Fibroblast of skin of right biceps (primary cell): ENCODE results near the gene FRMD8.
A peak's percentile ranks its signal among the peaks of the same experiment; 100 is the strongest.

Experiments
- DNase-seq: peaks from one replicate; pipeline ENCODE4 v3.0.0-alpha.2; 2013

FRMD8 gene

DNA sequence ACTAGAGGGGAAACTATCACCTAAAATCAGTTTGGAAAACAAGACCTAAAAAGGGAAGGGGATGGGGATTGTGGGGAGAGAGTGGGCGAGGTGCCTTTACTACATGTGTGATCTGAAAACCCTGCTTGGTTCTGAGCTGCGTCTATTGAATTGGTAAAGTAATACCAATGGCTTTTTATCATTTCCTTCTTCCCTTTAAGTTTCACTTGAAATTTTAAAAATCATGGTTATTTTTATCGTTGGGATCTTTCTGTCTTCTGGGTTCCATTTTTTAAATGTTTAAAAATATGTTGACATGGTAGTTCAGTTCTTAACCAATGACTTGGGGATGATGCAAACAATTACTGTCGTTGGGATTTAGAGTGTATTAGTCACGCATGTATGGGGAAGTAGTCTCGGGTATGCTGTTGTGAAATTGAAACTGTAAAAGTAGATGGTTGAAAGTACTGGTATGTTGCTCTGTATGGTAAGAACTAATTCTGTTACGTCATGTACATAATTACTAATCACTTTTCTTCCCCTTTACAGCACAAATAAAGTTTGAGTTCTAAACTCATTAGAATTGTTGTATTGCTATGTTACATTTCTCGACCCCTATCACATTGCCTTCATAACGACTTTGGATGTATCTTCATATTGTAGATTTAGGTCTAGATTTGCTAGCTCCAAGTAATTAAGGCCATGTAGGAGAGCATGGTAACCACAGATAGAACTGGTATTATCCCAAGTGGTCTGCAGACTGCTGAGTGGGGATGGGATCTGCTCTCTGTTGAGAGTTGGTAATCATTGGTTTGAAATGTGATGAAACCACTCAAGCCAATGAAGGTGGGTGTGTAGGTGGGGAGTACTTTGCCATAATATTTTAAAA lies 39.8 kb downstream of the FRMD8 start:
- peak; percentile 92 for DNase-seq

DNA sequence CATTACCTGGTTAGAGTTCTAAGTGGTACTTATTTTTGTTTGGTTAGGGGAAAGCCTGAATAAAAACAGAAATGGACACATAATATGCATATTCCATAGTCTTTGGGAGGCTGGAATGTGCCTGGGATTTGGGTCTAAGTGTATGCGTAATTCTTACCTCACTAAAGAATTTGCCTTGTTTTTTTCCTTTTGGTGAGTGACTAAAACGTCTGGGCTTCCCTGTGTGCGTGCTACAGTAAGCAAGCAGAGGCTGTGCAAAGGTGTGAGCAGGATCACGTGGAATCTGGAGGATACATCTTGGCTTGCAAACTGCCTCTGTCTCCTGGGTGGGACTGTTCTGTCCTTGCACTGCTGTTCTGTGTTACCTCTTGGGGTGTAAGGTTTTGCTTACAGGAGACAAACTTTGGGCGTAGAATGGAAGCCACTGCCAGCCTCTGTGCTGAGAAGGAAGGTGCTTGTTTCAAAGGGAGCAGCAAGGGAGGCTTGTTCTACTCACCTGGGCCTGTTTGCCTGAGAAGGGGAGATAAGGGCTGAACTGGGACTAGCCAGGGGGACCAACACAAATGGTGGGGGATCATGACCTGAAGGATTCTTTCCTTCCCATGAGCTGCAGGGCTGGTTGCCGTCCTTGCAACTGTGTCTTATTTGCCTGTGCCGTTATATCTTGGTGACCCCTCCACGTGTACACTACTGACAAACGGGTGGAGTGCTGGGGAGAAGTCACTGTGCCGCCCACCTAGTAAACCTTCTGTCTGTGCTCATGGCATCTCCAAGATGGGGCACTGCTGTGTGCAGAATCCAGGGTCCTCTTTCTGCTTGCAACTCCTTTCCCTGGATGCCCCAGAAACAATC lies 40.6 kb downstream of the FRMD8 start:
- peak; percentile 69 for DNase-seq

DNA sequence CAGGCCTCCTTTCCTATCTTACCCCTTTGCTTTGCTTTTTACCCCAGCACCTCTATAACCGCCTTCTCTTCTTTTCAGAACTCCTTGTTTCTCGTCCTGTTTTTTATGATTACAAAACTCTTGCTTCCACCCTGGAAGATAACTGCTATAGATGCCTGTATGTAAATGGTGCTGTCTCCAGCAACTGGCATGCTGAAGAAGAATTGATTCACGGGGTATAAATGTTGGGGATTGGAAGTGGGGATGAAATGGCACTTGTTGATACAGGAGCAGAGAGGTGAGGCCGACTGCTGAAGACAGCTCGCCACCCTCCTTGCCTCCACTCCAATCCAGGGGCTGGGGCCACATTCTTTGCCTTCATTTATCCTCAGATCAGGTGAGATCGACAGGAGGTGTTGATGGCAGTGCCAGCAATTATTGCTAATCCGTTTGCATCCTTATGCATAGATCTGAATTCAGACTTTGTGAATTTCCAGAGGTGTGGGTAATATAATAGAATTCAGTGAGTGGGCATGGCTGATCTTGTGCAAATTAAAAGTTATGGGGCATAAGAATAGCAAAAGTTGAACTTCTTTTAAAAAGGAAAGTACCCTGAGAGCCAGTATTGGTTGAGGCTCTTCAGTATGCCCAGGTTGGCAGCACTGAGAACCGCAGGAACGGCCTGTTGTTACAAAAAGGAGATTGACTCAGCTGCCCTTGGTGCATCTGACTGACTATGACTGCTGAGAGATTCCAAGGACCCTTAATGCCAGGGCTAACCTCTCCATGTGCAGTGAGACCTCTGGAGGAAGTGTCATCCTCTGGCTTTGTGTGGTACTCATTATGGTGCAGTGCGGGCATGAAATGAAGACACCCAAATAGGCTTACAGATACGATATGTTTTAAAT lies 41.5 kb downstream of the FRMD8 start:
- DNase-seq: peak; percentile 64

DNA sequence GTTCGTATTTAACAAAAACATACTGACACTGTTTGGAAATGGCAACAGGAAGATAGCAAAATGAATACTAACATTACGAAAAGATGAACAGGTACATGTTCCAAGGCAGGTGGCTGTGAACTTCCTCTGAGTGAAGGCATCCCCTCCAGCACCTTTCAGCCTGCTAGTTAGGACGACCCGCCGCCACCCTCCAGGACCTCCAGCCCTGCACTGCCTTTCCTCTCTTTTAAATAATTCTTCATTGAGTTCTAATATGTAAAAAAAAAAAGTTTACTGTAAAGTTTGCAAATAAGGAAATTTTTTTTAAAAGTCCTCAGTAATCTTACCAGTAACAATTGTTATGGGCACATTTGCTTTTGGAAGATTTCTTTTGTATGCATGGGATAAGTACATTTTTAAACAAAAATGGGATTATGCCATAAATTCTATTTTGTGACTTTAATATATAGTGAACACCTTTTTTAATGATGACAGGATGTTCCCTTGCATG lies 42.2 kb downstream of the FRMD8 start:
- no peak for DNase-seq

GRCh38 chr11:65429068-65429681 lies 42.7 kb downstream of the FRMD8 start:
- peak; percentile 71 for DNase-seq

DNA sequence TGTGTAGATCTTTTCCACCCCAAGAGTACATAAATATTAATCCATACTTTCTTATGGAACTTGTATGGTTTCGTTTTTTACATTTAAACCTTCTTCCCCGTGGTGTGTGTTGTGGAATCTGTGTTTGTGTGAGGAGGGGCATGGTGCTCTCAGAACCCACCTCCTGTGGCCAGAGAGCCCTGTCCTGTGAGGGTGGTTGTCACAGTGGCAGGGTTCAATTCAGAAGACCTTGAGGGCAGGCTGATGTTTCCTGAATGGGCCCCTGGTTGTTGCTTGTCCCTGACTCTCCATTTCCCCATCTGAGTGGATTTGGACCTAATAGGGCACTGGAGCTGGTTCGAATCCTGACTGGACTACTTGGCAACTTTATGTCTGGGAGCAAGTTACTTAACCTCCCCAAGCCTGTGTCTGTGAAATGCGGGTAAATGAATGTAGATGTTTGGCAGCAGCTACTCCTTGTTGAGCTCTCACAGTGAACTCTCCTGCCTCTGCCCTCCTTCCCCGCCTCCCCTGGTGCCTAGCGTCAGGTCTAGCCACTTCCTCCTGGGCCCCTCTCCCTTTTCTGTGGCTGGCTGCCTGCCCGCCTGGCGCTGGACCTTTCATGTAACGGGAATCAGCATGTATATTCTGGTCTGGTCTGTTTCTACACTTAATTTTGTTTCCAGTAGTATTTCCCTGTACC lies 43.4 kb downstream of the FRMD8 start:
- peak; percentile 67 for DNase-seq

GRCh38 chr11:65430406-65431217 lies 44.2 kb downstream of the FRMD8 start:
- no peak for DNase-seq

- DNase-seq: peak; percentile 12
Observed at GRCh38 chr11:65431451-65432099, 45.1 kb downstream of the FRMD8 start.

DNA sequence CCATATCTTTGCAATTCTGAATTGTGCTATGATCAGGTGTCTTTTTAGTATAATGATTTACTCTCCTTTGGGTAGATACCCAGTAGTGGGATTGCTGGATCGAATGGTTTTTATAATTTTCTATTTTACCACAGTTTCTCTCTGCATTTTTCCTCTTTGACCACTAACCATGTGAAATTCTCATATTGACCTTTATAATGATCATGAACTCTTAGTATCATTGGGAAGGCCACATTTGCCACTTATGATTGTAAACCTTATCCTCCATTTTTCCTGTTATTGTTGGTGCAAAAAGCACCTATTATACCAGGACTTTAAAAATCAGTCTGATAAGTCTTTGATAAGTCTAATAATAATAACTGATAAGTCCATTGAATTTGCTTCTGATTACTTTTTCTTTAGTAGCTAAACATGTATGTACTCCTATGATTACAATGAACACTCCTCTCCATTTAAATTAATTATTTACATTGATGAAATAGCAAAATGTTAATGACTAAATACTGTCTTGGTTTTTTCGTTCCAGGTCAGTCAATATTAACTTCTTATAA lies 45.7 kb downstream of the FRMD8 start:
- DNase-seq: no peak

DNA sequence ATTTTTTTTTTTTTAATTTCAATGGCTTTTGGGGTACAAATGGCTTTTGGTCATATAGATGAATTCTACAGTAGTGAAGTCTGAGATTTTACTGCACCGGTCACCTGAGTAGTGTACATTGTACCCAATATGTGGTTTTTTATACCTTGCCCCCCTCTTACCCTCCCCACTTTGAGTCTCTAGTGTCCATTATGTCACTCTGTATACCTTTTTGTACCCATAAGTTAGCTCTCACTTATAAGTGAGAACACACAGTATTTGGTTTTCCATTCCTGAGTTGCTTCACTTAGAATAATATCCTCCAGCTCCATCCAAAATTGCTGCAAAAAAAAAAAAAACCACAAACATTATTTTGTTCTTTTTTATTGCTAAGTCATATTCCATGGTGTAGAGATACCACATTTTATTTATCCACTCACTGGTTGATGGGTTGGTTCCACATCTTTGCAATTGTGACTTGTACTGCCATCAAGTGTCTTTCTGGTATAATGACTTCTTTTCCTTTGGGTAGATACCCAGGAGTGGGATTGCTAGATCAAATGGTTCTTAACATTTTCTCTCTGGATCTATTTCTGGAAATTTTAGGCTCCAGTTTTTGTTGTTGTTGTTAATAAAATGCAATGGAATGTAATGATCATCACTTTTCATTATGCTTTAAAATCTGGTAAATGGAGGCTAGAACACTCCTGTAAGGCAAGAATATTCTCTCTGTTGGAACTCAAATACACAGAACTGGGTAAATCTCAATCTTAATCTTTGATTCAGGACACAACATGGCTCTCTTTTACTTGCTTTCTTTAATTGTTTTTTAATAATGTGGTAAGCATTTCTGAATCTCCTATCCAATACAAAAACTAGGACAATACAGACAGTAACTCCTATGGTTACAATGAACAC lies 46.5 kb downstream of the FRMD8 start:
- DNase-seq: no peak

- no peak for DNase-seq
Observed at GRCh38 chr11:65433657-65434056, 47.2 kb downstream of the FRMD8 start.

GRCh38 chr11:65434057-65434666 lies 47.7 kb downstream of the FRMD8 start:
- peak; percentile 10 for DNase-seq

GRCh38 chr11:65434667-65435410 lies 48.4 kb downstream of the FRMD8 start:
- no peak for DNase-seq

GRCh38 chr11:65435411-65435931 lies 49.0 kb downstream of the FRMD8 start:
- DNase-seq: no peak

DNA sequence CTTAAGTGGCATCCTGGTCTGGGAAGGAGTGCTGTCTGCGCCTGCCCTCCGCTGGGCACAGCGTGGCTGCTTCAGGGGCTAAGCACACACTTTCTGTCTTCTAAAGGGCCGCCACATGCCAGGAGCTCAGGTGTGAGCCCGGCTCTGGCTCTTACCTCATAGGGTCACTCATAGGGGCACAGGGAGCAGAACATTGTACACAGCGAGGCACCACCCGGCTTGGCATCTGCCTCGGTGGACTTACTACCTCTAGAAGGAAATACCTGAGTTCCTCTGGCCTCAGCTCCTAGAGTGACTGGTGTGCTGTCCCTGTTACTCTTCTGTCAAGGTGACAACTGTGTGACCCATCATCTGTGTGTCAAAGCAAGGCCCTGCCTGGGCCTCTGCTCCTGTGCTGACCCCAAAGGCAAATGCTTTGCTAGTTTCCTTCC lies 49.6 kb downstream of the FRMD8 start:
- no peak for DNase-seq

- no peak for DNase-seq
Observed at GRCh38 chr11:65436412-65437032, 50.1 kb downstream of the FRMD8 start.
